ENCODE measurements around the gene CACNA1A.

Gene CACNA1A

DNA sequence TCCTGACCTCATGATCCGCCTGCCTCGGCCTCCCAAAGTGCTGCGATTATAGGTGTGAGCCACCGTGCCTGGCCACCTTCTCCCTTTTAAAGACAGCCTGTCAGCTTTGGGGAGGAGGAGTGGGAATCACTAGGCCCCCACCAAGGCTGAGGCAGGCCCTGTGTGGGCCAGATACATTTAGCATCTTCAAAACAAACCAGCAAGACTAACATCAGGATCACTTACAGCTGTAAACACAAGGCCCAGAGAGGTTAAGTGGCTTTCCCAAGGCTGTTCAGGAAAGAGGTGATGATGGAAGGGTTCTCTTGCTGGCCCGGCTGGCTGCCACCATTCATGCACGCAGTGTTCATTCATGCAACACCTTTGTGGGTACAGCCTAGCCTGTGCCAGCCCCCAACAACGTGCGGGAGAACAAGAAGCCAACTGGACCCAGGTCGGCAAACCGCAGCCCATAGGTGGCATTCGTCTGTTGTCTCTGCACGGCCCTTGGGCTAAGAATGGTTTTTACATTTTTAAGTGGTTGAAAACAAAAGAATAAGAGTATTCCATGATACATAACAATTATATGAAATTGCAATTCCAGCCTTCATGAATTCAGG is 333.0 kb downstream of the CACNA1A start:
- Histone ChIP-seq H3K27ac (ENCODE audit: low read depth, low read length) (no peak overlapping the region), H4K20me1 (ENCODE audit: low read depth, low read length) (no peaks in the 10 kb centered on the region), H3F3A (ENCODE audit: insufficient read depth) (no peaks in the 10 kb centered on the region), H3K36me3 (ENCODE audit: low read length) (no peaks in the 10 kb centered on the region), H3K9me3 (ENCODE audit: insufficient read depth, low read length) (no peaks in the 10 kb centered on the region), H3K9ac (ENCODE audit: low read length) (no peak overlapping the region), H2AFZ (ENCODE audit: low read depth, low read length, severe bottlenecking) (no peak overlapping the region), H3K4me2 (ENCODE audit: low read depth, low read length, poor library complexity, severe bottlenecking) (no peak overlapping the region), H3K9me2 (replicated peaks; ENCODE audit: insufficient read depth, low read length) (no peaks in the 10 kb centered on the region), H3K4me3 (ENCODE audit: insufficient read depth, low read length, poor library complexity, severe bottlenecking) (no peak overlapping the region), H3K27me3 (ENCODE audit: low read length) (no peaks in the 10 kb centered on the region), H3K79me2 (ENCODE audit: insufficient read depth, low read length) (no peaks in the 10 kb centered on the region)
- no peak for TF ChIP-seq EZH2phosphoT487 (conservative IDR thresholded peaks at IDR 0.05; ENCODE audit: low read length)
- TF ChIP-seq, protein P1, sequence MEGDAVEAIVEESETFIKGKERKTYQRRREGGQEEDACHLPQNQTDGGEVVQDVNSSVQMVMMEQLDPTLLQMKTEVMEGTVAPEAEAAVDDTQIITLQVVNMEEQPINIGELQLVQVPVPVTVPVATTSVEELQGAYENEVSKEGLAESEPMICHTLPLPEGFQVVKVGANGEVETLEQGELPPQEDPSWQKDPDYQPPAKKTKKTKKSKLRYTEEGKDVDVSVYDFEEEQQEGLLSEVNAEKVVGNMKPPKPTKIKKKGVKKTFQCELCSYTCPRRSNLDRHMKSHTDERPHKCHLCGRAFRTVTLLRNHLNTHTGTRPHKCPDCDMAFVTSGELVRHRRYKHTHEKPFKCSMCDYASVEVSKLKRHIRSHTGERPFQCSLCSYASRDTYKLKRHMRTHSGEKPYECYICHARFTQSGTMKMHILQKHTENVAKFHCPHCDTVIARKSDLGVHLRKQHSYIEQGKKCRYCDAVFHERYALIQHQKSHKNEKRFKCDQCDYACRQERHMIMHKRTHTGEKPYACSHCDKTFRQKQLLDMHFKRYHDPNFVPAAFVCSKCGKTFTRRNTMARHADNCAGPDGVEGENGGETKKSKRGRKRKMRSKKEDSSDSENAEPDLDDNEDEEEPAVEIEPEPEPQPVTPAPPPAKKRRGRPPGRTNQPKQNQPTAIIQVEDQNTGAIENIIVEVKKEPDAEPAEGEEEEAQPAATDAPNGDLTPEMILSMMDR (IDR thresholded peaks at IDR 0.05; ENCODE audit: insufficient read depth, low read length, poor library complexity, severe bottlenecking) = no peak

DNA sequence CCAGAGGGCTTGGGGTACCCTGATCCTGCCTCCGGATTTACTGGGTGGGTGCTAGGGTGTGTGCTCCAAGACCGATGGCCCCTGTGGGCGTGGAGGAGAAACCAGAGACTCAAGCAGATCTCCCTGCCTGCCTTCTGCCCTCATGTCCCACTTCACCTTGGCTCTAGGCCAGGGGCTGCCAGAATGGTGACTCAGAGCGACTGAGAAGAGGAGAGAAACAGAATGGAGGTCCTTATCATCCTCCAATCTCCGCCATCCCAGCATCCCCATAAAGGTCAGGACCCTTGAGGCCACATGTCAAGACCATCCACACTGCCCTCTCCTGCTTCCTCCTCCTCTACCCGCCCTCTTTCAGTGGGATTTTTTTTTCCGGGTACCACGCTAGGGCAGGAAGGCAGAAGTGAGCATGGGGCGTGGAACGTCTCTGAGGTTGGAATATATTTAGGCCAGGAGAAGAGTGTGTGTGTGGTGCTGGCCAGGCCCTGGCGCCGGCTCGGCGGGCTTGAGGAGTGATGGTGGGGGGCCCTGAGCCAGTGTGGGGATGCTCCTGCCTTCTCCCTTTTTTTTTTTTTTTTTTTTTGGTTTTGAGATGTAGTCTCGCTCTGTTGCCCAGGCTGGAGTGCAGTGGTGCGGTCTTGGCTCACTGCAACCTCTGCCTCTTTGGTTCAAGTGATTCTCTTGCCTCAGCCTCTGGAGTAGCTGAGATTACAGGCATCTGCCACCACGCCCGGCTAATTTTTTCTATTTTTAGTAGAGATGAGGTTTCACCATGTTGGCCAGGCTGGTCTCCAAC is 333.7 kb downstream of the CACNA1A start:
- Histone ChIP-seq H3F3A (ENCODE audit: insufficient read depth) (0 out of 2 replicates have a peak, but pooled peaks cover 3% of the 10 kb centered on the region), H2AFZ (ENCODE audit: low read depth, low read length, severe bottlenecking) (no peak overlapping the region), H3K9ac (ENCODE audit: low read length) (no peak overlapping the region), H3K4me3 (ENCODE audit: insufficient read depth, low read length, poor library complexity, severe bottlenecking) (no peak overlapping the region), H3K9me2 (replicated peaks; ENCODE audit: insufficient read depth, low read length) (no peaks in the 10 kb centered on the region), H3K27me3 (ENCODE audit: low read length) (no peaks in the 10 kb centered on the region), H3K9me3 (ENCODE audit: insufficient read depth, low read length) (no peaks in the 10 kb centered on the region), H3K79me2 (ENCODE audit: insufficient read depth, low read length) (no peaks in the 10 kb centered on the region), H3K36me3 (ENCODE audit: low read length) (no peaks in the 10 kb centered on the region), H3K27ac (ENCODE audit: low read depth, low read length) (no peak overlapping the region), H4K20me1 (ENCODE audit: low read depth, low read length) (no peaks in the 10 kb centered on the region), H3K4me2 (ENCODE audit: low read depth, low read length, poor library complexity, severe bottlenecking) (no peak overlapping the region)
- TF ChIP-seq, protein P1 (IDR thresholded peaks at IDR 0.05; ENCODE audit: insufficient read depth, low read length, poor library complexity, severe bottlenecking) = no peak
- TF ChIP-seq EZH2phosphoT487 (conservative IDR thresholded peaks at IDR 0.05; ENCODE audit: low read length) = no peak

DNA sequence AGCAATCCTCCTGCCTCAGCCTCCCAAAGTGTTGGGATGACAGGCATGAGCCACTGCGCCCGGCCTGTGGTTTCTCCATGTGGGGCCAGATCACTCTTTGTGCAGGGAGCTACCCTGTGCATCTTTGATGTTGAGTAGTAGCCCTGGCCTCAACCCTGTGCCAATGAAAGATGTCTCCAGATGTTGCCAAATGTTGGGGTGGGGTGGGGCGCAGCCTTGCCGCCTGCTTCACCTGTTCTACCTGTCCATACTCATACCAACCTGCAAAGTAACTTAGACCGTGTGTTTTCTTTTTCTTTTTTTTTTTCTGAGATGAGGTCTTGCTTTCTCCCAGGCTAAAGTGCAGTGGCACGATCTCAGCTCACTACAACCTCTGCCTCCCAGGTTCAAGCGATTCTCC is 335.1 kb downstream of the CACNA1A start:
- Histone ChIP-seq H3K4me3 (ENCODE audit: insufficient read depth, low read length, poor library complexity, severe bottlenecking) (no peak overlapping the region), H3K27ac (ENCODE audit: low read depth, low read length) (no peak overlapping the region), H3K9ac (ENCODE audit: low read length) (no peak overlapping the region), H3K27me3 (ENCODE audit: low read length) (no peaks in the 10 kb centered on the region), H3K9me3 (ENCODE audit: insufficient read depth, low read length) (no peaks in the 10 kb centered on the region), H3K36me3 (ENCODE audit: low read length) (no peaks in the 10 kb centered on the region), H4K20me1 (ENCODE audit: low read depth, low read length) (no peaks in the 10 kb centered on the region), H3K9me2 (replicated peaks; ENCODE audit: insufficient read depth, low read length) (no peaks in the 10 kb centered on the region), H3K79me2 (ENCODE audit: insufficient read depth, low read length) (no peaks in the 10 kb centered on the region), H2AFZ (ENCODE audit: low read depth, low read length, severe bottlenecking) (no peak overlapping the region), H3K4me2 (ENCODE audit: low read depth, low read length, poor library complexity, severe bottlenecking) (no peak overlapping the region), H3F3A (ENCODE audit: insufficient read depth) (peaks cover 6% of the 10 kb centered on the region; the same call in 1 of the 2 replicates)
- TF ChIP-seq EZH2phosphoT487 (conservative IDR thresholded peaks at IDR 0.05; ENCODE audit: low read length) = no peak
- TF ChIP-seq, protein P1 (IDR thresholded peaks at IDR 0.05; ENCODE audit: insufficient read depth, low read length, poor library complexity, severe bottlenecking) = no peak

Data from SU-DHL-6 (cell line).